NCI-H460 (cell line): ENCODE measurements around the gene LMTK2. TPM values are rescaled to one million over a fixed set of nuclear protein-coding genes. Genes with fewer than 3 reads are reported as not detected.

ENCODE experiments used
- DNase-seq: peaks from one replicate; pipeline ENCODE4 v3.0.0-alpha.2; 2016; ENCODE audit warnings: low read depth; ENCODE audit errors: extremely low read depth
- total RNA-seq: library from RNA; depleted of rRNA; stranded (reverse); fragments of >200 nt; shearing (Covaris generic); gene quantifications from 2 replicates; pipeline ENCODE4 v1.2.3, GENCODE V29; 2014

Gene LMTK2
- total RNA-seq, 1 experiment from 2014 or later, result 12.0 TPM

- DNase-seq, result no peak
Observed at GRCh38 chr7:98171449-98171848, 64.8 kb downstream of the LMTK2 start.

DNA sequence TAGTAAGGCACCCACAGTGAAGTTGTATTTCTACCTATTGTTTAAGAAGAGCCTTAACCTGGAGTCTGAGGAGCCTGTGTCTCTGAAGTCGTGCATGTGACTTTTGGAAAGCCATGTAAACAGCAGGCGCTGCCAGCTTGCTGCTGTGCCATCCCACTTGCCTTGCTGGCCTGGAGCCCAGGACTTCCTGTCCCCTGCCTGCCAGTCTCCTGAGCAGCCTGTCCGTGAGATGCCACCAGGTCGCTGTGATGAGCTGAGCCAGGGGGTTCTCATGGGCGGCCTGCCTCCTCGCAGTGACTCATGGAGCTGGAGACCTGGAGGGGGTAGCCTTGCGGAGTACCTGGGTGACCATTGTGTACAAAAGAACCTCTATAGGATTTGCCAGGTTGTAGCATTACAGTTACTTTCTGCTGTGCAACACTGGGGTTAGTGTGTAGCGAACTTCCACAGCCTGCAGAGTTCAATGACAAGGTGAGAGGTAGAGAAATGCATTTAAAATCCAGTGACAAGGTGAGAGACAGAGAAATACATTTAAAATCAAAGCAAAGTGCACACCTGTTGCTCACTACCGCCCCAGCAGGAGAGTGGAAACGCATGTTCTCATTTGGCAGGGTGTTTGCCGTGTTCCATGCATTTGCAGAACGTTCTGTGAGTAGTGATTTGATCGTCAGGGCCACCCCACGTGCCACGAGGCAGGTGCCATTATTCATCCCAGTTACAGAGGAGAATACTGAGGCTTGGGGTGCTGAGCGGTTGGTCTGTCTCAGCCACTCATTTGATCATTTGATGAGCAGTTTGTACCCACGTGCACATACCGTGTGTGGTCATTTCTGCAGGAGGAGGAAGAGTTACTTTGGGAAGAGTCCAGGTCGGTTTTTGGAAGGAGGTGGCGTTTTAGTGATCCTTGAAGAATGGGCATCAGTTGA is 67.9 kb downstream of the LMTK2 start:
- DNase-seq, result no peak

- DNase-seq, result no peak
Observed at GRCh38 chr7:98175260-98175940, 68.7 kb downstream of the LMTK2 start.

- no peak for DNase-seq
Observed at GRCh38 chr7:98177553-98177952, 70.9 kb downstream of the LMTK2 start.

- no peak for DNase-seq
Observed at GRCh38 chr7:98178321-98178720, 71.7 kb downstream of the LMTK2 start.

GRCh38 chr7:98178762-98179490 is 72.3 kb downstream of the LMTK2 start:
- DNase-seq, result no peak

DNA sequence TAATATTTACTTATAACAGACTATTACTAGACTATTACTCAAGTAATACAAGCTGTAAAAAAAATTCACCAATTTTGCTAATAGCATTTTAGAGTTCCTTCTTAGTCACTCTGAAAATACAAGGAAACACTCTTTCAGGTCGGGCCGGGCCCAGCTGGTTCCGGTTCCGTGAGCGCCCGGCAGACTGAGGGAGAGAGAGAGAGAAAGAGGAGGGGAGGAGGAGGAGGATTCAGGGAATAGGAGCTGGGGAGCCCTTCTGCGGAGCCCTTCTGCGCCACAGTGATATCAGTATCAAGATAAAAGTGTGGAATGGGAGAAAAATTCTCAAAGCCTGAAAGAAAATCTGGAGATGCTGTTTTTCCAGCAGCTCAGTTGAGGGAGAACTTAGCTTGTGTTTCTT is 74.1 kb downstream of the LMTK2 start:
- DNase-seq, result no peak

- no peak for DNase-seq
Observed at GRCh38 chr7:98185101-98185500, 78.4 kb downstream of the LMTK2 start.

- DNase-seq, result no peak
Observed at GRCh38 chr7:98186452-98187137, 79.9 kb downstream of the LMTK2 start.

DNA sequence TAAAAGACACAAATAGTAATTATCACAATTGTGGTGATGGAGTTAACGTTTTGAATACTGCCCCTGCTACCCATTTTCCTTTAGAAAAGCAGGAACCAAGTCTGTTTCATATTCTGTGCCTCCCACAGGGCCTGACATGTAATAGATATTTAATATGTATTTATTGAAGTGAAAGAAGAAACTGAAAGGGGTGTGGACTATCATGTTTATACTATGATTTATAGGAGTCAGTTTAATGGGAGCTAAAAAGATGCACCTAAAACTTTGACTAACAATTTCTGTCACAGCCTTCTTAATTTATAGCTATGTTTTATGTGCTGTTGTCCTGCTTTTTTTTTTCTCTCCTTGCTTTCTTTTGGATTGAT is 80.5 kb downstream of the LMTK2 start:
- no peak for DNase-seq

DNA sequence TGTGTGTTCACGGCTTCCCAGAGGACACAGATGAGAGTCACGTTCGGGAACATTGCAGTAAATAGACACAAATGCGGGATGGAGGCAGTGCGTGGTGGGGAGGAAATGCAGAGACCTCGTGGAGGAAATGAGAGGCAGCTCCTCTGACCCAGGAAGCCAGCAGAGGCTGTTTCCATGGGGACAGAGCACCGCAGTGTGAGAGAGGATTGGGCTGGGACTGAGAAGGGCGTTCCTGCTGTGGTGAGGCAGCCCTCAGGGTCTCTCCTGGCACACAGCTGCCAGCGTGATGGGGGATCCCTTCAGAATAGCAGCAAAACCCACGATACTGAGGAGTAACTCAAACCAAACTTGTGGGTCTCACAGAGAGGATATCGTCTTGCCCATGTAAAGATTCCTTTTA is 82.9 kb downstream of the LMTK2 start:
- DNase-seq, result no peak

GRCh38 chr7:98191668-98192431 is 85.2 kb downstream of the LMTK2 start:
- DNase-seq, result no peak

DNA sequence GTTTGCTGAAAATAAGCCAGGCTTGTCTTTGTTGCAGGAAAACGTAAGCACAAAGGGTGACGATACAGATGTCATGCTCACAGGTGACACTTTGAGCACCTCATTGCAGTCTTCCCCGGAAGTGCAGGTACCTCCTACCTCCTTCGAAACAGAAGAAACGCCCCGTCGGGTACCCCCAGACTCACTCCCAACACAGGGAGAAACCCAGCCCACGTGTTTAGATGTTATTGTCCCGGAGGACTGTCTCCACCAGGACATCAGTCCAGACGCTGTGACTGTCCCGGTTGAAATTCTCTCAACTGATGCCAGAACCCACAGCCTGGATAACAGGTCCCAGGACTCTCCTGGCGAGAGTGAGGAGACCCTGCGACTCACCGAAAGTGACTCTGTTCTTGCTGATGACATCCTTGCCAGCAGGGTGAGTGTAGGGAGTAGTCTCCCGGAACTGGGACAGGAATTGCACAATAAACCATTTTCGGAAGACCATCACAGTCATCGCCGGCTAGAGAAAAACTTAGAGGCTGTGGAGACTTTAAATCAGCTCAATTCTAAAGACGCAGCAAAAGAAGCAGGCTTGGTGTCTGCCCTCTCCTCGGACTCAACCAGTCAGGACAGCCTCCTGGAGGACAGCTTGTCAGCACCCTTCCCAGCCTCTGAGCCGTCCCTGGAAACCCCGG is 86.3 kb downstream of the LMTK2 start:
- DNase-seq, result no peak

GRCh38 chr7:98193474-98194180 is 87.0 kb downstream of the LMTK2 start:
- no peak for DNase-seq

DNA sequence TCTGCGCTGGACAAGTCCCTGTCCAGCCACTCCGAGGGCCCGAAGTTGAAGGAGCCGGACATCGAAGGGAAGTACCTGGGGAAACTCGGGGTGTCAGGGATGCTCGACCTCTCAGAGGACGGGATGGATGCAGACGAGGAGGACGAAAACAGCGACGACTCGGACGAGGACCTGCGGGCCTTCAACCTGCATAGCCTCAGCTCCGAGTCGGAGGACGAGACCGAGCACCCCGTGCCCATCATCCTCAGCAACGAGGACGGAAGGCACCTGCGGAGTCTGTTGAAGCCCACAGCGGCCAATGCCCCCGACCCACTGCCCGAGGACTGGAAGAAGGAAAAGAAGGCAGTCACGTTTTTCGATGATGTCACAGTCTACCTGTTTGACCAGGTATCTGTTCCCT is 87.5 kb downstream of the LMTK2 start:
- DNase-seq, result no peak

DNA sequence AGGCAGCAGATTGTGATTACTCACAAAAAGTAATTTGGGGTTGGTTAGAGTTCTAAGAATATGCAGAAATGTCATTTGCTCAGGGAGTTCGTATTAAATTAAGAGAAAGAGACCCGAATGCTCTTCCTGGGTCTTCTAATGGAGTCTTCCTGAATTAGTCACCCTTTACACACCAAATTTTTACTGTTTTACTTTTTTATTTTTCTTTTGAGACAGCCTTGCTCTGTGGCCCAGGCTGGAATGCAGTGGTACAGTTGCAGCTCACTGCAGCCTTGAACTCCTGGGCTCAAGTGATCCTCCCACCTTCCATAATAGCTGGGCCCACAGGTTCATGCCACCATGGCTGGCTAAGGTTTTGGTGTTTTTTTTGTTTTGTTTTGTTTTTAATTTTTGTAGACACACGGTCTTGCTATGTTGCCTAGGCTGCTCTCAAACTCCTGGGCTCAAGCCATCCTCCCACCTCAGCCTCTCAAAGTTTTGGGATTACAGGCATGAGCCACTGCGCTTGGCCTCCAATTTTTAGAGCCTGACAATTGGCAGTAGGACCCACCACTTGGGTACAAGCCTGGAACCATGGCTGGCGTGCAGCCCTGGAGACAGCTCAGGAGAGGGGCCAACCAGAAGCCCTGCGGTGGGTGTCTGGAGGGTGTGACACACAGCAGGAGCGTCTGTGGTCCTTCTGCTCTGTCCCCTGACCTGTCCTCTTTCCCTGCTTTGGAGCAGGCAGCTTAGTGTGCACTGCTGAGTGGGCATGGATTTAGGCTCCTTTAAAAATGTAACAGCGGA is 88.2 kb downstream of the LMTK2 start:
- DNase-seq, result no peak

GRCh38 chr7:98196706-98197605 is 90.3 kb downstream of the LMTK2 start:
- no peak for DNase-seq
